ENCODE data around the gene SEC61A1.

Gene SEC61A1

DNA sequence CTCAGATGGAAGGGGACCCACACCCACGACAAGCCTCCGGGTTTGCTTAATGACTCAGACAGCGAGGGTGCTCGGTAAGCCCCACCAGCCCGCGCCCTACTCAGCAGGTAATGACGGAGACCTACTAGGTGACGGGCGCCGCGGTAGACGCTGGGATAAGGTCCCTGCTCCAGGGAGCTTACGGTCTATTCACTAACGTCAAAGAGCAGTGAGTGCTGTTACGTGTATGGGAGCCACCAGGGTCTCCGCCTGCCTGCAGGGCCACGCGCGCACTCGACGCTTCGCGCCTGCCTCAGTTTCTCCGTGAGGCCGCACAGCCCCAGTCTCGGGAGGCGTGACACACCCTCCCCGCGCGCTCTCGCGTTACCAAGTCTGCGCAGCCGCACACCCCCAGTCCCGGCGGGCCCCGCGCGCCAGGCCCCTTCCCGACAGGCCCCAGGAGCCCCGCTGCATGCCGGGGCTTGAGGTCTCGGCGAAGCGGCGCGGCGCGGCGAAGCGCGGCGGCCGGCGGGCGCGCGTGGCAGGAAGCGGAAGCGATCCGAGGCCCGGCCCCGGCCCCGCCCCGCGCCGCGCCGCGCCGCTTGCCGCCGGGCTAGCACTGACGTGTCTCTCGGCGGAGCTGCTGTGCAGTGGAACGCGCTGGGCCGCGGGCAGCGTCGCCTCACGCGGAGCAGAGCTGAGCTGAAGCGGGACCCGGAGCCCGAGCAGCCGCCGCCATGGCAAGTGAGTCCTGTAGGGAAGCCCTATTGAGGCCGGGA is at the start of gene SEC61A1:
Gene SEC61A1, plus strand, starts transcription at position 601 of the 758 bp plus-strand sequence. Its CDS starts 116 bp downstream, at position 717.
- DNase-seq, result peak; percentile 98

- no peak for DNase-seq
Observed at GRCh38 chr3:128004661-128005060, 47.6 kb upstream of the SEC61A1 start.

DNA sequence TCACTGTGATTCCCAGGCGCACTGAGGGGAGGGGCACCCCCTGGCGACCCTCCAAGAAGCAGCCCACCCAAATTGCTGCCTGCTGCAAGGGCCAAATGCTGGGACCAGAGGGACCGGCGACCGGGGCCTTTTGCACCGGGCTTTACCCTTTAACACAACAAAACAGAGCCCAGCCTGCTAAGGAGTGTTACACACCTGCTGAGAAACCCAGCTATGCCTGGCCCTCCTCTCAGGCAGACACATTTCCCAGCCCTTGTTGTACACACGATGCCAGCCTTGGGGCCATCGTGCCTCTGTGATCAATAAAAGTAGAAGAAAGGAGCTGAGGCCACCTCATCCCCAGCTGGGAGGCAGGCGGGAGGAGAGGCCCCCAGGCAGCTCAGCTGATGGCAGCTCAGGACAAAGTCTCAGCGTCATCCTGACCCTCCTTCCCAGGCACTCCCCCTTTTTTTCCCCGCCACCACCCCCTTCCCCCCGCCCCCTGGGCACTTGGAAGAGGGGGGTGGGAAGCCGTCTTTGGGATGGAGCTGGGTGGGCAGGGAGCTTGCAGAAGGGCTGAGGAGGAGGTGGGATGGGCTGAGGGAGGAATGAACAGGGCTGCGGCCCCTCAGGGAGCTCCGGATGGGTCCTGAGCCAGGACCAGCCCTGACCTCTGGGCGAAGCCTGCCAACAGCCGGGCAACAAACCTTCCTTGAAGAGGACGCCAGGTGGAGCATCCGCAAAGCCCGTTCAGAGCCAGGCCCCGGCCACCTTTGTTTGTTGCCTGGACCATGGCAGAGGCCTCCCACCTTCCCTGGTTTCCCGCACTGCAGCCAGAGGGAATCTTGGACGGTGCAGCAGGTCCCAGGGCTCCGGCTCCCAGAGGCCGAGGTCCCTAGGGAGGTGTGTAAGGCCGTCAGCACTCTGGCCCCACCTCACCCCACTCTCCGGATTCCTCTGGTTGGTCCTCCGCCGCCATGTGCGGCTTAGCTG is 45.9 kb upstream of the SEC61A1 start:
- no peak for DNase-seq

GRCh38 chr3:128007033-128007424 is 45.2 kb upstream of the SEC61A1 start:
- DNase-seq, result no peak

- DNase-seq, result no peak
Observed at GRCh38 chr3:128009952-128010846, 42.0 kb upstream of the SEC61A1 start.

- no peak for DNase-seq
Observed at GRCh38 chr3:128011140-128011539, 41.1 kb upstream of the SEC61A1 start.

DNA sequence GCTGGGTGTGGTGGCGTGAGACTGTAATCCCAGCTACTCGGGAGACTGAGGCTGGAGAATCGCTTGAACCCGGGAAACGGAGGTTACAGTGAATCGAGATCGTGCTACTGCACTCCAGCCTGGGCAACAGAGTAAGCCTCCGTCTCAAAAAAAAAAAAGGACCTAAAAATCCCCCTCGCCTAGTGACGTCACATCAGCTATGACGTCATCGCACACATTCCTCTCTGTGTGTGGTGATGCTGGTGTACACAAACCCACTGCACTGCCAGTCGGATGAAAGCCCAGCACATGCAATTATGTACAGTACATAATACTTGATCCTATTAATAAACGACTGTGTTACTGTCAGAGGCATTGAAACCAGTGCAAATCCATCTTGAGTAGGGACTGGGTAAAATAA is 40.2 kb upstream of the SEC61A1 start:
- DNase-seq, result no peak

DNA sequence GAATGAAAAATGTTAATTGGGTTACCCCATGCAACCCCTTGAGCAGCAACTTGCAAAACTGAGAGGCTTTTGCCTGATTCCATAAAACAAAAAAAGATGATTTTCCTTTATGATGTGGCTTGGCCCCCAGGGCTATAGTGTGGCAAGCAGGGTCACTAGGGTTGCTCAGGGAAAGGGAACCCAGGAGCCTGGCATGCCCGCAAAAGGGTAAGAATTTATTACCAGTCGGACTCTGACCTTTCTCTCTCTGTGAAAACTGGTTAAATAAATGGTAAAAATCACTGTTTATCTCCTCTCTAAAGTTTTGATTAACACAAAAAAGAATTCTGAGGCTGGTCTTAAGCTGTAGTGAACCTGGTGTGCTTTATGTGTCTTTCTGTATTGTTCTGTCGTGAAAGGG is 37.7 kb upstream of the SEC61A1 start:
- DNase-seq, result no peak

GRCh38 chr3:128016502-128016901 is 35.7 kb upstream of the SEC61A1 start:
- DNase-seq, result no peak

GRCh38 chr3:128021768-128022372 is 30.4 kb upstream of the SEC61A1 start:
- no peak for DNase-seq

DNA sequence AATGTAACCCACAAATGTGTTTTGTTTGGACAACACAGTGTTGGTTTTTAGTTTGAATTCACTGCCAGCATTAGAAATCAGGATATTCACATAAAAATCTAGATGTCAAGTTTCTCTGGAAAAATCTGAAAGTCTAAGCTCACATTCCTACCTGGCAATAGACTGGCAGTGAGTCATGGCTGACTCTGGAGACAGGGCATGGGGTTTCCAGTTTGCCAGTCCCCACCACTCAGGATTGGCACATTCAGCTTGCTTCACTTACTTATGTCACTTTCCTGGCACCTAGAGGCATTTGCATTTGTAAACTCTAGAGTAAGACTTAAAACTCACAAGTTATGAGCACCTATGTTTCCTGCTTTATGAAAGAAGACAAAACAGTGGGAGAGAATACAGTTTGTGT is 19.1 kb upstream of the SEC61A1 start:
- DNase-seq, result no peak

- no peak for DNase-seq
Observed at GRCh38 chr3:128036119-128036518, 16.1 kb upstream of the SEC61A1 start.

DNA sequence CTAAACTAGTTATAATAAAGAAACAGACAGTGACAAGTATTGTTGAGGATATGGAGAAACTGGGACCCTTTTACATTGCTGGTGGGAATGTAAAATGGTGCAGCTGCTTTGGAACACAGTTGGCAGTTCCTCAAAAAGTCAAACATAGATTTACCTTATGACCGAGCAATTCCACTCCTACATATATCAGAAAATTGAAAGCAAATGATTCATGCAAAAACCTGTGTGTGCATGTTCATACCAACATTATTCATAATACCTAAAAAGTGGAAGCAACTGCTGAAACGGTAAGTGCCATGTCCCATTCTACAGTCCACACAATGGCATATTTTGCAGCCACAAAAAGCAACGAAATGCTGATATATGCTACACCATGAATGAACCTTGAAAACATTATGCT is 12.2 kb upstream of the SEC61A1 start:
- no peak for DNase-seq

DNA sequence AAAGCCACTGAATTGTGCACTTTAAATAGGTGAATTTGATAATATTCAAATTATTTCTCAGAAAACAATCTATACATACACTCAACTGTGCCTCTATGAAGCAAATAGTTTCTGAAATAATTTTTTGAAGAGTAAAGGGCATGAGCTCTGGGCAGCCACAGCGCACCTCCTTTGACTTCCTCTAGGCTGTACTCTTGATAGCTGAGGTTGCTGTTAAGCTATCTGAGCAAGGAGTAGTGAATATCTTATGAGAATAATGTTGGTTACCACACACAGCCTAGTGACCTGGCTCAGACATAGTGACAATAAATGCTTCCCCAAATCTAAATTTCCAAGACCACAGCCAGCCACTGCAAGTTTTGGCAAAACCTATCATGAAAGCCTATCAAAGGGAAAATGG is 11.6 kb upstream of the SEC61A1 start:
- no peak for DNase-seq

- DNase-seq, result no peak
Observed at GRCh38 chr3:128041344-128041743, 10.9 kb upstream of the SEC61A1 start.

GRCh38 chr3:128050597-128050996 is 1.6 kb upstream of the SEC61A1 start:
- no peak for DNase-seq

DNA sequence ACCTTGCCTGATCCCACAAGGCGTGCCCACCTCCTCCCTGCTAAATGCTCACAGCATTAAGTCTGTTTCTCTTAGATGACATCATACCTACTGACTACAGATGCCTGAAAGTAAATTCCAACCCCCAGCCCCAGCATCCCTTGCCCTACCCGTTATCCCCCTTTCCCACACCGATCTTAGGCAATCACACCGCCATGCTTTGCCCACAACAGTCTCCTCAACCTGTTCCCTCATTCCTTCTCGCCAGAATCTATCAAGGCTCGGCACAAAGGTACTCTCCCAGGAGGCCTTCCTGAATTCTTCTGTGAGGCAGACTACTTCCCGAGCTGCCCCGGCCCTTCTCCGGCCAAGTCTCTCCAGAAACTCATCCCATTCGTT is 789 bp upstream of the SEC61A1 start:
- DNase-seq, result no peak

GRCh38 chr3:128052595-128053351 is 536 bp downstream of the SEC61A1 start:
- DNase-seq, result no peak

- no peak for DNase-seq
Observed at GRCh38 chr3:128053614-128054013, 1.4 kb downstream of the SEC61A1 start.

DNA sequence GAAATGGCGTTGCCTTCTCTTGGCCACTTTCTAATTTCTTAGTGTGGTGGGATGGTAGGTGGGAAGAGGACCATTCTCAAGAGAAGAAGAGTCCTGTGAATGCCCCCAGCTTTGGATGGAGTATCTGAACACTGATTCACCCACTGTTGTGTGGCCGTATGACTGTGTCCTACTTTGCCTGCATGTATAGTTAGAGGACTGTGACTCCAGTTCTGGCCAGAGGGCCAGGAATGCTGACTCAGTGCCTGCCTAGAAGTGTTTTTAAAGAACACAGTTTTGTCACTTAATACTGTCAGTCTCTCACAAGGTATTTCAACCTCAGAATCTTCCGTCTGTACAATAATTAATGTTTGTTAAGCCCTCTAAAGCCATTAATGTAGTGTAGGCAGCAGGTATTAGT is 2.1 kb downstream of the SEC61A1 start:
- DNase-seq, result no peak

- DNase-seq, result no peak
Observed at GRCh38 chr3:128056258-128056657, 4.0 kb downstream of the SEC61A1 start.

Measured in activated CD8-positive, alpha-beta memory T cell treated with anti-CD3 and anti-CD28 coated beads, Interleukin-2, amount 50 U/mL, for 48 hours (primary cell).